ENCODE results near the gene BAD.
"Not testable (repeated sequence)": the region's sequence is repeated elsewhere in the genome, so short reads cannot be mapped to it uniquely, and the experiment has no call there.

BAD gene

GRCh38 chr11:64284048-64284961 is at the start of gene BAD:
Gene BAD (minus strand): TSS chr11:64284665. CDS start chr11:64284368, 297 bp downstream.
- peak; percentile 91 for DNase-seq

GRCh38 chr11:64333556-64333955 is 49.1 kb upstream of the BAD start:
- no peak for DNase-seq

GRCh38 chr11:64331569-64332371 is 47.3 kb upstream of the BAD start:
- peak; percentile 83 for DNase-seq

- DNase-seq = no peak
Observed at GRCh38 chr11:64330888-64331287, 46.4 kb upstream of the BAD start.

GRCh38 chr11:64327993-64328392 is 43.5 kb upstream of the BAD start:
- no peak for DNase-seq

- DNase-seq = no peak
Observed at GRCh38 chr11:64327375-64327774, 42.9 kb upstream of the BAD start.

GRCh38 chr11:64324692-64325469 is 40.4 kb upstream of the BAD start:
- DNase-seq = no peak

GRCh38 chr11:64323984-64324383 is 39.5 kb upstream of the BAD start:
- not testable (repeated sequence) for DNase-seq

- no peak for DNase-seq
Observed at GRCh38 chr11:64323373-64323772, 38.9 kb upstream of the BAD start.

GRCh38 chr11:64322925-64323260 is 38.4 kb upstream of the BAD start:
- no peak for DNase-seq

- DNase-seq = no peak
Observed at GRCh38 chr11:64321533-64321932, 37.1 kb upstream of the BAD start.

GRCh38 chr11:64321026-64321425 is 36.6 kb upstream of the BAD start:
- DNase-seq = no peak

- DNase-seq = no peak
Observed at GRCh38 chr11:64320556-64320955, 36.1 kb upstream of the BAD start.

- DNase-seq = no peak
Observed at GRCh38 chr11:64318766-64319761, 34.6 kb upstream of the BAD start.

GRCh38 chr11:64317961-64318765 is 33.7 kb upstream of the BAD start, which contains the start of gene PRDX5:
Gene PRDX5 (plus strand): TSS chr11:64318121. CDS start chr11:64318216, 95 bp downstream.
- peak; percentile 96 for DNase-seq

GRCh38 chr11:64317325-64317960 is 33.0 kb upstream of the BAD start, which contains the start of gene TRMT112:
Gene TRMT112 (minus strand): TSS chr11:64317559. CDS start chr11:64317526, 33 bp downstream.
- DNase-seq = peak; percentile 97

- DNase-seq = no peak
Observed at GRCh38 chr11:64316672-64317324, 32.3 kb upstream of the BAD start.

GRCh38 chr11:64315667-64316526 is 31.4 kb upstream of the BAD start:
- not testable (repeated sequence) for DNase-seq

All from fibroblast of skin of right biceps (primary cell).